HFF-Myc (cell line): Measurements from ENCODE around the gene TTLL7.

ENCODE experiments used
- DNase-seq: peaks from one replicate; pipeline ENCODE4 v3.0.0-alpha.2; 2011; ENCODE audit warnings: low read depth; ENCODE audit errors: extremely low read depth
- H3K4me3 ChIP-seq: replicated peaks from 2 replicates; pipeline ENCODE4 v1.5.1; 2011; ENCODE audit warnings: low read depth, mild to moderate bottlenecking, control low read depth, low read length
- CTCF ChIP-seq: IDR thresholded peaks from 2 replicates; pipeline ENCODE4 v1.5.1; 2012; ENCODE audit warnings: mild to moderate bottlenecking, low read depth, low read length, control low read depth; ENCODE audit errors: missing control alignments

The TTLL7 gene

GRCh38 chr1:83960669-83961277 lies 38.2 kb downstream of the TTLL7 start:
- no peak for TF ChIP-seq CTCF
- no peak for DNase-seq
- H3K4me3 ChIP-seq: no peak overlapping the region

- TF ChIP-seq CTCF: no peak
- no peak overlapping the region for H3K4me3 ChIP-seq
- no peak for DNase-seq
Measured at GRCh38 chr1:83959824-83960498, 39.0 kb downstream of the TTLL7 start.

GRCh38 chr1:83958704-83959103 lies 40.2 kb downstream of the TTLL7 start:
- no peak for DNase-seq

GRCh38 chr1:83954166-83954823 lies 44.6 kb downstream of the TTLL7 start:
- H3K4me3 ChIP-seq: no peak overlapping the region
- no peak for DNase-seq
- no peak for TF ChIP-seq CTCF

More at GRCh38 chr1:83958704-83959103, 40.2 kb downstream of the TTLL7 start:
- no peak overlapping the region for H3K4me3 ChIP-seq
- TF ChIP-seq CTCF: no peak

GRCh38 chr1:83950106-83950661 lies 48.7 kb downstream of the TTLL7 start:
- no peak for TF ChIP-seq CTCF
- no peak for DNase-seq
- no peak overlapping the region for H3K4me3 ChIP-seq

- DNase-seq: no peak
- TF ChIP-seq CTCF: no peak
- no peak overlapping the region for H3K4me3 ChIP-seq
Measured at GRCh38 chr1:83942914-83943313, 56.0 kb downstream of the TTLL7 start.
